CD4-positive, CD25-positive, alpha-beta regulatory T cell (primary cell): ENCODE data around the gene TTLL13. TPM values are rescaled to one million over a fixed set of nuclear protein-coding genes. Genes with fewer than 3 reads are reported as not detected.
A peak's percentile ranks its signal among the peaks of the same experiment; 100 is the strongest.

Experiments used
- ATAC-seq, 2 donors: fragments of 150-1000 bp; cut with Tn5 transposase; one replicate each; pipeline ENCODE4 v1.10.0; 2021; ENCODE audit warnings: low read depth in 2 of 2, moderate number of reproducible peaks in 2 of 2, moderate library complexity in 1 of 2
- DNase-seq, 3 donors: peaks; one replicate each; pipeline versions ENCODE4 v3.0.0 to v3.0.0-alpha.2; 2012 to 2022; ENCODE audit warnings: mixed read lengths in 1 of 3
- H3K27ac ChIP-seq: one replicate; pipeline ENCODE4 v1.7.0; 2013; ENCODE audit warnings: mild to moderate bottlenecking, low read length; ENCODE audit not compliant: insufficient read depth, poor library complexity, severe bottlenecking
- H3K27me3 ChIP-seq: one replicate; pipeline ENCODE4 v1.7.0; 2013; ENCODE audit warnings: low read length; ENCODE audit not compliant: control insufficient read depth, insufficient read depth
- H3K36me3 ChIP-seq: one replicate; pipeline ENCODE4 v1.7.0; 2013; ENCODE audit warnings: mild to moderate bottlenecking, low read length, moderate library complexity; ENCODE audit not compliant: control insufficient read depth, insufficient read depth
- H3K4me1 ChIP-seq: 2 replicates; pipeline ENCODE4 v1.7.0; 2013; ENCODE audit warnings: mild to moderate bottlenecking, low read length; ENCODE audit not compliant: insufficient read depth, control insufficient read depth, poor library complexity, severe bottlenecking
- H3K4me3 ChIP-seq: one replicate; pipeline ENCODE4 v1.7.0; 2013; ENCODE audit warnings: low read depth, mild to moderate bottlenecking, low read length, moderate library complexity
- H3K9me3 ChIP-seq, 2 experiments: 1 replicate in 1 of 2; 2 replicates in 1 of 2; pipeline ENCODE4 v1.7.0; 2013; ENCODE audit warnings: low read length in 2 of 2, mild to moderate bottlenecking in 1 of 2, moderate library complexity in 1 of 2; ENCODE audit not compliant: control insufficient read depth in 2 of 2
- H3K27ac Mint-ChIP-seq, 3 donors: one replicate each; pipeline ENCODE4 v1.8.0; 2020 to 2022; ENCODE audit warnings: mild to moderate bottlenecking in 3 of 3, mixed read lengths in 3 of 3, moderate library complexity in 2 of 3
- H3K27me3 Mint-ChIP-seq: one replicate; pipeline ENCODE4 v1.8.0; 2022; ENCODE audit warnings: mild to moderate bottlenecking, mixed read lengths
- H3K36me3 Mint-ChIP-seq: one replicate; pipeline ENCODE4 v1.8.0; 2020; ENCODE audit warnings: mixed read lengths
- H3K4me1 Mint-ChIP-seq, 4 donors: one replicate each; pipeline ENCODE4 v1.8.0; 2020 to 2022; ENCODE audit warnings: mixed read lengths in 4 of 4, mild to moderate bottlenecking in 1 of 4
- H3K4me3 Mint-ChIP-seq, 4 donors: one replicate each; pipeline ENCODE4 v1.8.0; 2020 to 2022; ENCODE audit warnings: mild to moderate bottlenecking in 4 of 4, mixed read lengths in 4 of 4, moderate library complexity in 3 of 4
- H3K9me3 Mint-ChIP-seq, 7 donors: one replicate each; pipeline ENCODE4 v1.8.0; 2020 to 2022; ENCODE audit warnings: mixed read lengths in 7 of 7, mild to moderate bottlenecking in 3 of 7, moderate library complexity in 2 of 7
- polyA plus RNA-seq, 4 donors: library from polyadenylated mRNA; unstranded; fragments of 300-500 nt; fragmentation: Illumina TruSeq; gene quantifications; one replicate each; pipeline ENCODE4 v1.2.3, GENCODE V29; 2021
- total RNA-seq: library from RNA; stranded (reverse); gene quantifications from one replicate; pipeline ENCODE4 v1.2.3, GENCODE V29; 2022

The TTLL13 gene
- total and polyA plus RNA-seq, 5 donors from 2014 or later = 0.13 to 0.64 (median 0.21) TPM; not detected in 1

DNA sequence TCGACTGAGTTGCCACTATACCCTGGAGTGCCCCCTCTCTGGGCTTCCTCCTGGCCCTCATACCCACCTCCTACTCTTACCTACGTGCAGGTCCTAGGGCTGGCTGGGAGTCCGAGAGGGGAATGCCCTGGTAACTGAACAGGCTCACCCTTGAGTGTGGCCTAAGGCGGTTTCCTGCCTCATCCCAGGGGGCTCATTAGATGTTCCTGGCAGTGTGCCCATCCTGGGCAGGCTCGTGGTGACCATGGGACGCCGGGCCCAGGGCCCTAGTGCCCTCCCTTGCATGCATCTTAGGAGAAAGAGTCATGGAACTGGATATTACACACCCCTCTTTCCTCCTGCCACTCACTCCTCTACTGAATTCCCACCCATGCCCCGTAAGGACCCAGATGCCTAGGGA, 45.4 kb upstream of the TTLL13 start:
- H3K9me3 Mint-ChIP-seq = no peaks in the 10 kb centered on the region
- H3K27ac Mint-ChIP-seq = no peak overlapping the region
- no peak overlapping the region for H3K4me3 ChIP-seq
- H3K4me1 Mint-ChIP-seq = peaks cover 0 to 32% (median 15%) of the 10 kb centered on the region in 4 donors
- no peaks in the 10 kb centered on the region for H3K27me3 ChIP-seq
- DNase-seq (no peak), ATAC-seq (no peak)
- H3K36me3 ChIP-seq = no peaks in the 10 kb centered on the region
- H3K4me1 ChIP-seq = peaks cover 25% of the 10 kb centered on the region
- H3K9me3 ChIP-seq = no peaks in the 10 kb centered on the region
- H3K27me3 Mint-ChIP-seq = no peaks in the 10 kb centered on the region
- H3K27ac ChIP-seq = no peak overlapping the region
- peaks cover 5% of the 10 kb centered on the region for H3K36me3 Mint-ChIP-seq
- peak overlapping the region in 2 of 4 donors; percentile 7 to 72 for H3K4me3 Mint-ChIP-seq

DNA sequence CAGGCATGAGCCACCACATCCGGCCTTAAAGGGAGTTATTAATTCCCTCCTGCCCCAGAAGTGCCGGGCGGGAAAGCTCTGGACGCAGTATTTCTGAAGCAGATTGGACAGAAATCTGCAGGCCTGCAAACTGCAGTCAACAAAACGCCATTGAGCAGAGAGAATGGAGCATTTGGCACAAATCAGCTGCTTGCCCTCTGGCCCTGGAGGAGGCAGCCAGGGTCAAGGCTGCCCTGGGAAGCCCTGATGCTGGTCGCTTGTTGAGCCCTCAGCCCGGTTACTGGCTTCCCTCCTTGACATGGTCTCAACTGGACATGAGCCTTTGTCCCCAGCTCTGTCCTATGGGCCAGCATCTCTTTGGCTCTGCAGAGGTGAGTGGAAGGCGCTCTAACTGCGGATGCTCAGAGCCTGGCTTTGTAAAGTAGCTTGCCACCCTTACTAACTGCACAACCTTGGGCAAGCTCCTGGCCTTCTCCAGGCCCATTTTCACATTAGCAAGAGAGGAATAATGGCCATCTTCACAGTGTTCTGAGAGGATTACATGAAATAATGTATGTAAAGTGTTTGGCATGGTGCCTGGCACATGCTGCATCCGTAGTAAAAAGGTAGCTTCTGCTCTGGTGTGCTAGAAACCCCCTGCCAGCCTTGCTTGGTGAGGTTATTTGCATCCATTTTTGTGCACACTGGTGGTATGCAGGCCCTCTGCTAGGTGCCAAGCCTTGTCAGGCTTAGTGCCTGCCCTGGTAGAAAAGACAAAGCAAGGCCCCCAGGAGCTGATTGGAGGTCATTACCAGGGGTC, 44.1 kb upstream of the TTLL13 start:
- peaks cover 32% of the 10 kb centered on the region for H3K4me1 ChIP-seq
- no peak overlapping the region for H3K4me3 ChIP-seq
- ATAC-seq = no peak
- no peaks in the 10 kb centered on the region for H3K9me3 Mint-ChIP-seq
- no peaks in the 10 kb centered on the region for H3K27me3 ChIP-seq
- H3K27ac ChIP-seq = no peak overlapping the region
- no peak overlapping the region for H3K27ac Mint-ChIP-seq
- no peaks in the 10 kb centered on the region for H3K36me3 ChIP-seq
- peak overlapping the region in 2 of 4 donors; percentile 76 to 87 for H3K4me3 Mint-ChIP-seq
- no peaks in the 10 kb centered on the region for H3K27me3 Mint-ChIP-seq
- peaks cover 13% of the 10 kb centered on the region for H3K36me3 Mint-ChIP-seq
- no peaks in the 10 kb centered on the region for H3K9me3 ChIP-seq
- peaks cover 7 to 38% (median 24%) of the 10 kb centered on the region in 4 donors for H3K4me1 Mint-ChIP-seq
- no peak for DNase-seq

DNA sequence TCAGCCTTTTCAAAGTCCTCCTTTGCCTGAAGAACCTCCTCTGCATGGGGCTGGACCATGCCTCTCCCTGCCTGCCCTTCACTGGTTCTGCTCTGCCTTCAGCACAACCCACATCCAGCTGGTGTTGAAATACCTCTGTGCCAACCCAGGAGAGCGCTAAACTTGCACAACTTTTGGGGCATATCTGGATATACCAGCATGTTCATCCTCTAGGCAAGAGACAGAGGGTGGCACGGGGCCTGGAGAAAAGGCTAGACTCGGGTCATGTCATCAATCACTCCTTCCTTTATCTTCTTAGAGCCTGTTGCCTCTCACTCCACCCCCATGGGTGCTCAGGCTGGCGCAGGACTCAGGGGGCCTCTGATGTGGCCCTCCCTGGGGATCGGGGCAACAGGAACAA, 43.5 kb upstream of the TTLL13 start:
- no peak for DNase-seq
- H3K9me3 ChIP-seq = no peaks in the 10 kb centered on the region
- H3K27ac ChIP-seq = no peak overlapping the region
- no peak overlapping the region for H3K4me3 ChIP-seq
- Mint-ChIP-seq H3K9me3 (no peaks in the 10 kb centered on the region), H3K27me3 (no peaks in the 10 kb centered on the region), H3K4me3 (peak overlapping the region in 2 of 4 donors; percentile 38 to 76), H3K4me1 (peaks cover 7 to 42% (median 23%) of the 10 kb centered on the region in 4 donors), H3K27ac (no peak overlapping the region), H3K36me3 (peaks cover 19% of the 10 kb centered on the region)
- H3K27me3 ChIP-seq = no peaks in the 10 kb centered on the region
- H3K36me3 ChIP-seq = no peaks in the 10 kb centered on the region
- no peak for ATAC-seq
- peaks cover 27% of the 10 kb centered on the region for H3K4me1 ChIP-seq

DNA sequence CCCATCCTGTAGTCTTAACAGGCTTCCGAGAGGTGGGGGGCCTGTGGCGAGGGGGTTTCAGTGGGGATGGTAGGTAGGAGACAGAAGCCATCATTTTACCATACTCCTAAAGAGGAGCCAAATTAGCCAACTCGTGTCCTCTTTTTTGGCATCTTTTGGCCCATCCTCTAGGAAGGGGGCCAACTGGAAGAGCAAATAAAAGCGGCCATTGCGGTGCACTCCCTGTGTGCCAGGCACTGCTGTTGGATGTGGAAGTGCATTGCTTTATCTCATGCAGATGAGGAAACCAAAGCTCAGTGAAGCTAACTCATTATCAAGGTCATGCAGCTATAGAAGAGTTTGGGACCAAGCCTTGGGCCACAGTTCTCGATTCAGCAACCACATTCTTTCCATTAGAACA, 42.1 kb upstream of the TTLL13 start:
- Histone ChIP-seq H3K27ac (no peak overlapping the region), H3K9me3 (no peaks in the 10 kb centered on the region), H3K4me1 (peaks cover 18% of the 10 kb centered on the region), H3K36me3 (no peaks in the 10 kb centered on the region), H3K4me3 (no peak overlapping the region), H3K27me3 (no peaks in the 10 kb centered on the region)
- Mint-ChIP-seq H3K9me3 (no peaks in the 10 kb centered on the region), H3K4me3 (no peak overlapping the region), H3K36me3 (peaks cover 19% of the 10 kb centered on the region), H3K27ac (no peak overlapping the region), H3K4me1 (peaks cover 7 to 44% (median 23%) of the 10 kb centered on the region in 4 donors), H3K27me3 (no peaks in the 10 kb centered on the region)
- no peak for DNase-seq
- no peak for ATAC-seq

DNA sequence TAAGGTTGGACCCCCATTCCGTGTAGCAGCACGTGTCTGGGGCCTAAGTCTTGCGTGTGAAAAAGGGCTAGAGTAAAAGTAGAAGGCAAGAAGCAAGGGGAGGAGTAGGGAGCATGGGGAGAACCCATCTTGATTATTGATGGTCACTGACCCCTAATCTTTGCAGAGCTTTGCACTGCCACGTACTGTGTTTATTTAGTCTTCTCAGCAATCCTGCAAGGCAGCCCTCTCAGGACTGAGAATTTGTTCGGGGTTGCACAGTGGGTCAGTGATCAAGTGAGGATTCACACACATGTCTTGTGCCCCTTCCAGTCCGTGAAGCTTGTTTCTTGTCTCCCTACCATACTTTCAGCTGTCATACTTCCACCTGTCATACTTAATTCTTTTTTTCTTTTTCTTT, 41.0 kb upstream of the TTLL13 start:
- no peak overlapping the region for H3K4me3 Mint-ChIP-seq
- H3K27me3 Mint-ChIP-seq = no peaks in the 10 kb centered on the region
- peaks cover 19% of the 10 kb centered on the region for H3K36me3 Mint-ChIP-seq
- DNase-seq = no peak
- Histone ChIP-seq H3K36me3 (no peaks in the 10 kb centered on the region), H3K27ac (no peak overlapping the region), H3K4me3 (no peak overlapping the region), H3K9me3 (no peaks in the 10 kb centered on the region), H3K27me3 (no peaks in the 10 kb centered on the region), H3K4me1 (peaks cover 7% of the 10 kb centered on the region)
- H3K4me1 Mint-ChIP-seq = peaks cover 7 to 34% (median 16%) of the 10 kb centered on the region in 4 donors
- no peak for ATAC-seq
- H3K9me3 Mint-ChIP-seq = no peaks in the 10 kb centered on the region
- H3K27ac Mint-ChIP-seq = no peak overlapping the region

DNA sequence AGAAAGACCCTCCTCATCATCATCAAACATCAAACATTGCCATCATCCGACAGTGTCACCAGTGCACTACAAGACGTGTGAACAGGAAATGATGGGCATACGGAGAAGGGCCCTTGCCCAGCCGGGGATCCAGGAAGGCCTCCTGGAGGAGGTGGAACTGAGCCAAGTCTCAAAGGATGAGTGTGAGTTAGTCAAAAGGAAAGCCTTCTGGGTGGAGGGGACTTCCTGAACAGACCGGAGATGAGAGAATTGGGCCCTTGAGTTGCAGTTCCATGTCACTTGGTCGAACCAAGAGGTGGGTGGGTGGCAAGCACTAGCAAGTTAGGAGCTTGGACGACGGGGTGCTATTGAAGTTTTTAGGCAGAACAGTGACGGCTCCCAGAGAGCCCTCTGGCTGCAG, 39.8 kb upstream of the TTLL13 start:
- Mint-ChIP-seq H3K27ac (peak overlapping the region; percentile 38 to 84 (median 59)), H3K9me3 (no peaks in the 10 kb centered on the region), H3K4me3 (peak overlapping the region in 1 of 4 donors; percentile 33), H3K4me1 (peaks cover 7 to 33% (median 16%) of the 10 kb centered on the region in 4 donors), H3K27me3 (no peaks in the 10 kb centered on the region), H3K36me3 (peaks cover 19% of the 10 kb centered on the region)
- DNase-seq (peak in 1 of 3 donors; percentile 52), ATAC-seq (no peak)
- H3K4me1 ChIP-seq = peaks cover 7% of the 10 kb centered on the region
- no peaks in the 10 kb centered on the region for H3K27me3 ChIP-seq
- no peaks in the 10 kb centered on the region for H3K9me3 ChIP-seq
- no peak overlapping the region for H3K27ac ChIP-seq
- H3K4me3 ChIP-seq = no peak overlapping the region
- H3K36me3 ChIP-seq = no peaks in the 10 kb centered on the region

DNA sequence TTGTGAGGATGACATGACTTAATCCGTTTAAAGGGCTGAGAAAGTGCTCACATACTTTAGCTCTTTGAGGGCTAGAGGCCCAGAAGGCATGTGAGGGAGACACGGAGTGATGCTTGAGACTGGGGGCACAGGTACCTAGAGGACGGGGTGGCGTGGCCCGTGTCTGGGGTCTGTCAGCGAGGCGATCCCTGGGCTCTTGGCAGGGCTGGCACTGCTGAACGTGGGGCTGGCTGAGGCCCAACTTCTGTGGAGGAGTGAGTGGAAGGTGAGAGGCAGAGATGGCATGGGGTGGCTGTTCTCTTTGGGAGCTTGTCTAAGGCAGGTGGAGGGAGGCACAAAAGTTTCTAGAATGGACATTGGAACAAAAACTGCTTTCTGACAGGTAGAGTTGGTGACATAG, 38.8 kb upstream of the TTLL13 start:
- Mint-ChIP-seq H3K36me3 (peaks cover 19% of the 10 kb centered on the region), H3K4me1 (peaks cover 7 to 34% (median 17%) of the 10 kb centered on the region in 4 donors), H3K27me3 (no peaks in the 10 kb centered on the region), H3K9me3 (no peaks in the 10 kb centered on the region), H3K27ac (peak overlapping the region in 2 of 3 donors; percentile 75 to 84), H3K4me3 (peak overlapping the region in 1 of 4 donors; percentile 39)
- Histone ChIP-seq H3K4me3 (no peak overlapping the region), H3K9me3 (no peaks in the 10 kb centered on the region), H3K36me3 (no peaks in the 10 kb centered on the region), H3K27ac (no peak overlapping the region), H3K4me1 (peaks cover 7% of the 10 kb centered on the region), H3K27me3 (no peaks in the 10 kb centered on the region)
- DNase-seq = no peak
- no peak for ATAC-seq

DNA sequence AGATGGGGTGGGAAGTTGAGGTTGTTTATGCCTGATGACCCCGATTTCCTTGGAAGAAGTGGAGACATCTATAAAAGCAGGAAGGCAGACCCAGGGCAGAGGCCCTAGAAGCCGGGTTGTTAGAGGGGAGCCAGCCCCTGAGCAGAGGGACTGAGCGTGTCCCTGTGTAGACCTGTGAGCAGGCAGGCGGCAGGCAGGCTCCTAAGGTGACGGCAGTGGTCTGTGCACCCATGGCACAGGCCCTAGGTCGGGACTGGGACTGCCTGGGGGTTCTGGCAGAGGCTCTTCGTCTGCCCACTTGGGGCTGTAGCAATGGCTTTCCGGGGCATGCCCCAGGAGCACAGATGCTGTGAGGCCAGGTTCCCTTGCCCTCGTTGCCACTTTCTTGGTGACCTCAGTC, 38.3 kb upstream of the TTLL13 start:
- Histone ChIP-seq H3K4me1 (peaks cover 7% of the 10 kb centered on the region), H3K9me3 (no peaks in the 10 kb centered on the region), H3K4me3 (no peak overlapping the region), H3K27ac (no peak overlapping the region), H3K36me3 (no peaks in the 10 kb centered on the region), H3K27me3 (no peaks in the 10 kb centered on the region)
- Mint-ChIP-seq H3K36me3 (peaks cover 19% of the 10 kb centered on the region), H3K9me3 (no peaks in the 10 kb centered on the region), H3K4me3 (no peak overlapping the region), H3K27ac (peak overlapping the region in 2 of 3 donors; percentile 75 to 84), H3K4me1 (peaks cover 8 to 34% (median 17%) of the 10 kb centered on the region in 4 donors), H3K27me3 (no peaks in the 10 kb centered on the region)
- DNase-seq = no peak
- no peak for ATAC-seq
